HCT116 (cell line): ENCODE results near the gene SPEN. TPM values are rescaled to one million over a fixed set of nuclear protein-coding genes. Genes with fewer than 3 reads are reported as not detected.

Experiments
- ATAC-seq: fragments of 200-7000 bp; cut with Tn5 transposase; 2 replicates; pipeline ENCODE4 v1.9.1; 2020; ENCODE audit warnings: mild to moderate bottlenecking, moderate library complexity
- BruUV-seq: library from RNA; stranded (reverse); fragments of 400-500 nt; replicated peaks from 2 replicates; lab custom pipeline; 2021; lab: Mats Ljungman, UMichigan
- CTCF ChIA-PET: fragments of 300-600 bp; sonication (Branson Sonifier 250); formaldehyde crosslinking; loops from one replicate; lab custom pipeline; 2021; ENCODE audit warnings: antibody characterized with exemption; lab: Charles Lee
- POLR2A ChIA-PET: fragments of 300-600, 350-600 bp; sonication (Branson Sonifier 250); formaldehyde crosslinking; loops from one replicate; lab custom pipeline; 2021; ENCODE audit warnings: antibody characterized with exemption; lab: Charles Lee
- RAD21 ChIA-PET, 2 experiments: fragments of 300-600 bp; sonication (Branson Sonifier 250); formaldehyde crosslinking; loops; one replicate each; lab custom pipeline; 2023; ENCODE audit warnings: low total read pairs in 2 of 2; ENCODE audit not compliant: uncharacterized antibody in 2 of 2, unreplicated experiment in 2 of 2, low non-redundant PET in 1 of 2; lab: Charles Lee
- DNase-seq: peaks from one replicate; pipeline ENCODE4 v3.0.0-alpha.2; 2010; ENCODE audit warnings: low read depth, low spot score
- H2AFZ ChIP-seq: fragments of 200-600 bp; shearing (Covaris generic), sonication (generic); 2 replicates; pipeline ENCODE4 v1.6.1; 2017; ENCODE audit warnings: low read depth, mixed run types, mixed read lengths, antibody characterized with exemption, low read length; ENCODE audit not compliant: poor library complexity, severe bottlenecking
- H3K27ac ChIP-seq: 2 replicates; pipeline ENCODE4 v1.5.1; 2012; ENCODE audit warnings: low read depth, low read length
- H3K27me3 ChIP-seq: fragments of 200-600 bp; sonication (generic); 2 replicates; pipeline ENCODE4 v1.6.1; 2016; ENCODE audit warnings: mixed run types, low read length, mixed read lengths; ENCODE audit not compliant: insufficient read depth
- H3K36me3 ChIP-seq, 2 experiments: fragments of 200-500 bp in 1 of 2; fragments of 200-600 bp in 1 of 2; sonication (Bioruptor generic) in 1 of 2; sonication (generic) in 1 of 2; 2 replicates each; pipeline versions ENCODE4 v1.5.1 to v1.6.1; 2014 to 2016; ENCODE audit warnings: low read length in 2 of 2, inconsistent platforms in 1 of 2, mixed read lengths in 1 of 2, mixed run types in 1 of 2; ENCODE audit not compliant: insufficient read depth in 2 of 2, control insufficient read depth in 1 of 2
- H3K4me1 ChIP-seq, 2 experiments: fragments of 200-600 bp in 1 of 2; sonication (generic) in 1 of 2; 2 replicates each; pipeline versions ENCODE4 v1.5.1 to v1.6.1; 2012 to 2017; ENCODE audit warnings: low read length in 2 of 2, inconsistent platforms in 1 of 2, mild to moderate bottlenecking in 1 of 2, mixed read lengths in 1 of 2, mixed run types in 1 of 2, moderate library complexity in 1 of 2; ENCODE audit not compliant: insufficient read depth in 2 of 2, control insufficient read depth in 1 of 2
- H3K4me2 ChIP-seq: fragments of 200-600 bp; sonication (generic); 2 replicates; pipeline ENCODE4 v1.6.1; 2017; ENCODE audit warnings: mixed run types, low read length, mixed read lengths
- H3K4me3 ChIP-seq, 2 experiments: fragments of 200-600 bp in 1 of 2; sonication (generic) in 1 of 2; replicated peaks in 1 of 2; 2 replicates each; pipeline ENCODE4 v1.5.1; 2011 to 2016; ENCODE audit warnings: low read length in 2 of 2, control low read depth in 1 of 2, low read depth in 1 of 2, mild to moderate bottlenecking in 1 of 2, mixed read lengths in 1 of 2, mixed run types in 1 of 2
- H3K79me2 ChIP-seq: fragments of 200-600 bp; sonication (generic); 2 replicates; pipeline ENCODE4 v1.6.1; 2017; ENCODE audit warnings: mild to moderate bottlenecking, mixed run types, low read length, moderate library complexity, mixed read lengths; ENCODE audit not compliant: insufficient read depth
- H3K9ac ChIP-seq: fragments of 200-600 bp; sonication (generic); 2 replicates; pipeline ENCODE4 v1.6.1; 2016; ENCODE audit warnings: low read length, mixed read lengths
- H3K9me2 ChIP-seq: fragments of 200-600 bp; sonication (generic), shearing (Covaris generic); 2 replicates; pipeline ENCODE4 v1.6.1; 2017; ENCODE audit warnings: mixed run types, mild to moderate bottlenecking, moderate library complexity; ENCODE audit not compliant: insufficient read depth
- H3K9me3 ChIP-seq, 2 experiments: fragments of 200-500 bp in 1 of 2; fragments of 200-600 bp in 1 of 2; sonication (Bioruptor generic) in 1 of 2; sonication (generic) in 1 of 2; 2 replicates each; pipeline ENCODE4 v1.6.1; 2014 to 2017; ENCODE audit warnings: low read length in 2 of 2, mixed read lengths in 2 of 2, inconsistent platforms in 1 of 2, low read depth in 1 of 2, mild to moderate bottlenecking in 1 of 2, mixed run types in 1 of 2, moderate library complexity in 1 of 2; ENCODE audit not compliant: control insufficient read depth in 1 of 2, insufficient read depth in 1 of 2
- H4K20me1 ChIP-seq: fragments of 200-600 bp; sonication (generic), shearing (Covaris generic); 2 replicates; pipeline ENCODE4 v1.6.1; 2017; ENCODE audit warnings: mixed run types, mild to moderate bottlenecking, moderate library complexity; ENCODE audit not compliant: insufficient read depth
- CBX3 ChIP-seq: IDR thresholded peaks from 2 replicates; pipeline ENCODE4 v1.6.1; 2012; ENCODE audit warnings: low read depth
- EGR1 ChIP-seq: IDR thresholded peaks from 2 replicates; pipeline ENCODE4 v1.6.1; 2012; ENCODE audit warnings: low read depth
- SIN3A ChIP-seq: IDR thresholded peaks from 2 replicates; pipeline ENCODE4 v1.6.1; 2012; ENCODE audit warnings: low read depth
- ZFX ChIP-seq: fragments of 450-650 bp; IDR thresholded peaks from 2 replicates; pipeline ENCODE4 v1.6.1; 2017
- ZNF274 ChIP-seq: fragments of 200-500 bp; sonication (Bioruptor generic); IDR thresholded peaks from 2 replicates; pipeline ENCODE4 v1.6.1; 2014; ENCODE audit warnings: mild to moderate bottlenecking, low read depth, low read length, inconsistent platforms
- intact Hi-C: fragments of 100-400 bp; cut with micrococcal nuclease; formaldehyde crosslinking; loops from 2 replicates; pipeline ENCODE4 v1.10.0; 2022
- total RNA-seq: library from RNA; stranded (reverse); gene quantifications from one replicate; pipeline ENCODE4 v1.2.1, GENCODE V29; 2021; ENCODE audit not compliant: unreplicated experiment
- TF ChIP-seq, protein P1 (sequence below), 3 experiments: fragments of 200-600 bp in 1 of 3; sonication (generic) in 1 of 3; IDR thresholded peaks in 2 of 3; conservative IDR thresholded peaks in 1 of 3; 2 replicates each; pipeline ENCODE4 v1.5.1; 2012 to 2017; ENCODE audit warnings: low read depth in 2 of 3, low read length in 2 of 3, antibody characterized with exemption in 1 of 3, borderline replicate concordance in 1 of 3, control low read depth in 1 of 3, mild to moderate bottlenecking in 1 of 3, mixed read lengths in 1 of 3, mixed run types in 1 of 3, moderate library complexity in 1 of 3; ENCODE audit not compliant: insufficient read depth in 1 of 3
- TF ChIP-seq, protein P2 (sequence below): IDR thresholded peaks from 2 replicates; pipeline ENCODE4 v1.6.1; 2011; ENCODE audit warnings: mild to moderate bottlenecking, low read length, moderate library complexity; ENCODE audit not compliant: insufficient replicate concordance; ENCODE audit errors: extremely low read depth

SPEN gene
- total RNA-seq, 1 experiment from 2014 or later = 58.6 TPM

DNA sequence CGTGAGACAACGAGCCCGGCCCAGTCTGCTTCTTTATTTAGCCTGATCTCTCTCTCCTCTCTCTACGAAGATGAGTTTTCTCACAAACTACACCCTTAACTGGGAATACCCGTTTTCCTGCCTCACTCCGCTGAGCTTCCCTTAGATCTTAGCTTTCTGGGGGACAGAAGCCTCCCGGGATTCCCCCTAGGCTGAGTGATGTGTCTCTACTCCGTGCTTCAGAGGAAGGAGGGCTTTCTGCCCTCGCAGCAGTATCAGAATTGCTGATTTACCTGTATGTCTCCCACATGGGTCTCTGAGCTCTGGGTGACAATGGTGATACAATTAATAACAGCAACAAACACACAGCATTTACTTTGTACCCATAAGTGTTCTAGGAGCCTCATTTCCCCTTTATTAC is 127.3 kb downstream of the SPEN start:
- CTCF ChIA-PET = interaction anchor here (2.2 kb wide), 1 partner anchor 159 kb away, joined by 6 read pairs; no protein-coding TSS in a partner anchor
- BruUV-seq = TSS peak; percentile 63
- POLR2A ChIA-PET = no interaction called here

DNA sequence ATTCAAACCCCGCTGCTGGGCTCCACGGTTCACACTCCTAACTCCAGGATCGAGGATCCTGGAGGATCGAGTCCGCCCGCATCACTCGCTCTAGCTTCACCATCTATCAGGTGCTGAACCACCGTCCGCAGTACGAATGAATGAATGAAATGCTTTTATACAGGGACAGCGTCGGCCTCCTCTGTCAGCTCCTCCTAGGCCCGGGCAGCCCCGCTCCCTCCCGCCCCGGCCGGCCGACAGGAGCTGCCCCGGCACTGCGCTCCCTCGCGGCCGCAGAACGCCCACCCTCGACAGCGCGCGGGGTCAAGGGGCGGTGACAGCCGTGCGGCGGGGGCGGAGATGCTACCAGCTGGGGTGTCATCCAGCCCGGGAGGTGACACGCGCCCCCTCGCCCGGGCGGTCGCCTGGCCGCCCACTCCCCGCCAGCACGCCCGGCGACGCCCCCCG is 127.9 kb downstream of the SPEN start:
- CTCF ChIA-PET = interaction anchor here (1.3 to 2.2 kb wide), 3 partner anchors 20 to 180 kb away, joined by 4 to 6 read pairs (median 4); no protein-coding TSS in a partner anchor
- Histone ChIP-seq H3K4me2 (peak overlapping the region; percentile 97), H3K4me1 (peaks cover 8 to 16% of the 10 kb centered on the region in 2 experiments; a peak in 3 of 4 replicates), H2AFZ (no peak overlapping the region), H4K20me1 (no peaks in the 10 kb centered on the region), H3K9me3 (no peaks in the 10 kb centered on the region), H3K9me2 (no peaks in the 10 kb centered on the region), H3K27ac (peak overlapping the region; percentile 61), H3K79me2 (peaks cover 22% of the 10 kb centered on the region), H3K27me3 (no peaks in the 10 kb centered on the region), H3K36me3 (peaks cover 2 to 3% of the 10 kb centered on the region in 2 experiments; a peak in 1 of 4 replicates), H3K4me3 (peak overlapping the region; percentile 81), H3K9ac (peak overlapping the region; percentile 75)
- POLR2A ChIA-PET = interaction anchor here (1.0 kb wide), 1 partner anchor 128 kb away, joined by 3 read pairs; the partner anchor contains the start of gene SPEN
- peak; percentile 86 for ATAC-seq
- no peak for TF ChIP-seq ZNF274
- TF ChIP-seq, protein P1, sequence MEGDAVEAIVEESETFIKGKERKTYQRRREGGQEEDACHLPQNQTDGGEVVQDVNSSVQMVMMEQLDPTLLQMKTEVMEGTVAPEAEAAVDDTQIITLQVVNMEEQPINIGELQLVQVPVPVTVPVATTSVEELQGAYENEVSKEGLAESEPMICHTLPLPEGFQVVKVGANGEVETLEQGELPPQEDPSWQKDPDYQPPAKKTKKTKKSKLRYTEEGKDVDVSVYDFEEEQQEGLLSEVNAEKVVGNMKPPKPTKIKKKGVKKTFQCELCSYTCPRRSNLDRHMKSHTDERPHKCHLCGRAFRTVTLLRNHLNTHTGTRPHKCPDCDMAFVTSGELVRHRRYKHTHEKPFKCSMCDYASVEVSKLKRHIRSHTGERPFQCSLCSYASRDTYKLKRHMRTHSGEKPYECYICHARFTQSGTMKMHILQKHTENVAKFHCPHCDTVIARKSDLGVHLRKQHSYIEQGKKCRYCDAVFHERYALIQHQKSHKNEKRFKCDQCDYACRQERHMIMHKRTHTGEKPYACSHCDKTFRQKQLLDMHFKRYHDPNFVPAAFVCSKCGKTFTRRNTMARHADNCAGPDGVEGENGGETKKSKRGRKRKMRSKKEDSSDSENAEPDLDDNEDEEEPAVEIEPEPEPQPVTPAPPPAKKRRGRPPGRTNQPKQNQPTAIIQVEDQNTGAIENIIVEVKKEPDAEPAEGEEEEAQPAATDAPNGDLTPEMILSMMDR (IDR thresholded peaks at IDR 0.05 in 2 of 3, conservative IDR thresholded peaks at IDR 0.05 in 1 of 3; ENCODE audit: borderline replicate concordance in 1 of 3, insufficient read depth in 1 of 3, low read depth in 2 of 3, low read length in 2 of 3) = peak in 1 of 3 experiments; percentile 17; a peak in 1 of 6 replicates
- TF ChIP-seq, protein P2, sequence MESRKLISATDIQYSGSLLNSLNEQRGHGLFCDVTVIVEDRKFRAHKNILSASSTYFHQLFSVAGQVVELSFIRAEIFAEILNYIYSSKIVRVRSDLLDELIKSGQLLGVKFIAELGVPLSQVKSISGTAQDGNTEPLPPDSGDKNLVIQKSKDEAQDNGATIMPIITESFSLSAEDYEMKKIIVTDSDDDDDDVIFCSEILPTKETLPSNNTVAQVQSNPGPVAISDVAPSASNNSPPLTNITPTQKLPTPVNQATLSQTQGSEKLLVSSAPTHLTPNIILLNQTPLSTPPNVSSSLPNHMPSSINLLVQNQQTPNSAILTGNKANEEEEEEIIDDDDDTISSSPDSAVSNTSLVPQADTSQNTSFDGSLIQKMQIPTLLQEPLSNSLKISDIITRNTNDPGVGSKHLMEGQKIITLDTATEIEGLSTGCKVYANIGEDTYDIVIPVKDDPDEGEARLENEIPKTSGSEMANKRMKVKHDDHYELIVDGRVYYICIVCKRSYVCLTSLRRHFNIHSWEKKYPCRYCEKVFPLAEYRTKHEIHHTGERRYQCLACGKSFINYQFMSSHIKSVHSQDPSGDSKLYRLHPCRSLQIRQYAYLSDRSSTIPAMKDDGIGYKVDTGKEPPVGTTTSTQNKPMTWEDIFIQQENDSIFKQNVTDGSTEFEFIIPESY = no peak
- peak; percentile 41; the same call in 1 of the 2 replicates for TF ChIP-seq ZFX
- peak; percentile 87 for TF ChIP-seq EGR1
- 0 out of 2 replicates have a peak, but pooled peaks have one; percentile 17 for TF ChIP-seq SIN3A
- intact Hi-C loops = no loop called here
- RAD21 ChIA-PET = no interaction called here
- no peak for DNase-seq
- no TSS peak for BruUV-seq

More for the DNA sequence above, 127.3 kb downstream of the SPEN start:
- Histone ChIP-seq H3K27ac (peak overlapping the region; percentile 48), H3K4me2 (peak overlapping the region; percentile 97), H3K79me2 (peaks cover 25% of the 10 kb centered on the region), H3K4me3 (peak overlapping the region; percentile 81), H3K9me3 (peaks cover 0 to under 1% of the 10 kb centered on the region in 2 experiments; a peak in 1 of 4 replicates), H3K36me3 (peaks cover 2 to 6% of the 10 kb centered on the region in 2 experiments; a peak in 2 of 4 replicates), H3K9me2 (no peaks in the 10 kb centered on the region), H4K20me1 (no peaks in the 10 kb centered on the region), H3K4me1 (peaks cover 8 to 16% of the 10 kb centered on the region in 2 experiments; a peak in 3 of 4 replicates), H3K27me3 (no peaks in the 10 kb centered on the region), H3K9ac (peak overlapping the region; percentile 75), H2AFZ (no peak overlapping the region)
- DNase-seq (no peak), ATAC-seq (no peak)
- TF ChIP-seq CBX3 (no peak), ZNF274 (no peak)
- RAD21 ChIA-PET = no interaction called here
- intact Hi-C loops = no loop called here
